HG02610 (cell line): ENCODE data around the gene NRG2.

Experiments
- ATAC-seq: cut with Tn5 transposase; IDR thresholded peaks from one replicate; pipeline ENCODE4 v1.9.1; 2021; ENCODE audit warnings: mild to moderate bottlenecking, moderate library complexity; ENCODE audit not compliant: unreplicated experiment

The NRG2 gene

DNA sequence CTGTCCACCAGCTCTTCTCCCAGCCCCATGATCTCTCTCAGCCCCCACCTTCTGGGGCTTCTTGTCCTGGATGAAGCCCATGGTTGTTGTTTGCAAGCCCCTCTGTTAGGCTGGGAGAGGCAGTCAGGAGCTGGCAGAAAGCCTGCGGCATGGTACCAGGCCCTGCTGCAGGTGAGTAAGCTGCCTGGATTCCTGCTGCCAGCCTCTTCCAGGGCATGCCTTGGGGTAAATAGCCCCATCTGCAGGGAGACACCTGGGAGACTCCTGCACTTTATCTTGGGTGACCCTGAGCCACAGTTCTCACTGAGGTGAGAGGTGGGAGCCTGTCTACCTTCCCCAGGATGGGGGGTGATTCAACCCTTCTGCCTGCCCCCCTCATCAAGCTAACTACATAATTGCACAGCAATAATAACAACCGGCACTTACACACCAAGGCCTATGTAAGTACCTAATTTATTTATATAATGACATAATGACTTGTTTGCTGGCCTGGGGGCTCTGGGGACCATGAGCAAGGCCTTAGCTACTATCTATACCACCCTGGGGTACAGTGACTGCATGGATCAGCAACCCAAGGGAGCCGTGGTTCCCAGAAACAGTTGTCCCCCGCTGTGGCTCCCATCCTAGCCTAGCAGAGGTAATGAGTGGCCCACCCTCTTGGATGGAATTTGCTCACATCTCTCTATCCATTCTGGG lies 131.5 kb downstream of the NRG2 start:
- ATAC-seq = no peak

DNA sequence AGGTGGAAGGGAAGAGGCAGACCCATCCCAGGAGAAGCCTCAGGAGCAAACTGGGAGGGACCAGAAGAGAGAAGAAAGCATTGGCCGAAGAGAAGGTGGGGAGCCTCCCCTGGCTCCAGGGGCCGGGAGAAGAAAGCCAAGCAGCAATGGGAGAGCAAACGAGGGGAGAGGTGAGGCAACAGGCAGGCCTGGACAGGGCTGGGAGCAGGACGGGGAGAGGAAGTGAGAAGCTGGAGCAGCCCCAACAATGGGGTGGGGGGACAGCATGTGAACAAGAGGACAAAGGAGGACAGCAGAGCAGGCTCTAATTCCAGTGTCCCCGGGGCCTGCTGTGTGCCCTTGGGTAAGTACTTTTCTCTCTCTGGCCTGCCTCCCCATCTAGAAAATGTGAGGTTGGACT lies 132.2 kb downstream of the NRG2 start:
- ATAC-seq = no peak

DNA sequence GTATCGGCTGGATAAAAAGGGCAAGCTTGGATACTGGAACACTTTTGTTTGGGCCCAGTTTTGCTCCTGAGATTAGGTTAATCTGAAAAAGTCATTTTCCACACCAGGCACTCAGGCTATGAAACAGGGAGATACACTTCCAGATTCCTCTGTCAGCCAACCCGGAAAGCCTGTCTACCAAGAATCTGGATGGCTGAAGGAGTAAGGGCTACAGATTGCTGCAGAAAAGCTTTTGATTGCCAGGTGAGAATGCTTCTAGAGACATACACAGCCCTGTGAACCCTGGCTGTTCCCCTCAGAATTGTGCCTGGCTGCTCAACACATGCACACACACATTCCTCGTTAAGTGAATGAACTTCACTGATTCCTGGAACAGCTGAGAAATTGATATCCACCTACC lies 133.1 kb downstream of the NRG2 start:
- ATAC-seq = no peak

DNA sequence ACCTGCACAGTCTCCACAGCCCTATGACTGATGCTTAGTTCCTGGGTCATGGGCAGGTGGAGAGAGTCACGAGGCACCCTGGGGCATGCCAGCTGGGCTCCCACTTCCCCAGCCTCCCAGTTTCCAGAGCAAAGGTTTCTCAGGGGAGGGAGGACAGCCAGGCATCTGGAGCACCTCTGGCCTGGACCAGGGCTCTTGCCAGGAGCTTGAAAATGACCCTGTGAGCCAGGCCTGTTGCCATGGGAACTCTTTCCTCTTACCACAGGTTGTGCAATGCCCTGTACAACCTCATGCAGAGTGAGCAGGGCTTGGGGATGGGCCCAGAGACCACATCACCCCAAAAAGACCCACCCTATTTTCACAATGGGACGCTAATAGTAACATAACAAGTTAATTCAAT lies 134.3 kb downstream of the NRG2 start:
- no peak for ATAC-seq

DNA sequence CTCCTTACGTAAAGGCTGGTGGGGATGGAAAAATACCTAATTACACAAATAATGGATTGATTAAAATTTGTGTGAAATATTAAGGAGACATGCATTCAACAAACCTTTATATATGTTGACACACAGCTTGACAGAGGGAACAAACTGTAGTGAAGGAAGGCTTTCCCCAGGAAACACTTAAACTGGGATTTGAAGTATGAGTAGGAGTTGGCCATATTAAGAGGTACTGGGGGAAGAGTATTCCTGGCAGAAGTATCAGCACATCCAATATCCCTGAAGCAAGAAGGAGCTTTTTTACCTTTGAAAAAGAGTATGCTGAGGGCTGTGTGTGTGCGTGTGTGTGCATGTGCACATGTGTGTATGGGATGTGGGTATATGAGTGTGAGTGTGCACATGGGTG lies 136.4 kb downstream of the NRG2 start:
- ATAC-seq = no peak

DNA sequence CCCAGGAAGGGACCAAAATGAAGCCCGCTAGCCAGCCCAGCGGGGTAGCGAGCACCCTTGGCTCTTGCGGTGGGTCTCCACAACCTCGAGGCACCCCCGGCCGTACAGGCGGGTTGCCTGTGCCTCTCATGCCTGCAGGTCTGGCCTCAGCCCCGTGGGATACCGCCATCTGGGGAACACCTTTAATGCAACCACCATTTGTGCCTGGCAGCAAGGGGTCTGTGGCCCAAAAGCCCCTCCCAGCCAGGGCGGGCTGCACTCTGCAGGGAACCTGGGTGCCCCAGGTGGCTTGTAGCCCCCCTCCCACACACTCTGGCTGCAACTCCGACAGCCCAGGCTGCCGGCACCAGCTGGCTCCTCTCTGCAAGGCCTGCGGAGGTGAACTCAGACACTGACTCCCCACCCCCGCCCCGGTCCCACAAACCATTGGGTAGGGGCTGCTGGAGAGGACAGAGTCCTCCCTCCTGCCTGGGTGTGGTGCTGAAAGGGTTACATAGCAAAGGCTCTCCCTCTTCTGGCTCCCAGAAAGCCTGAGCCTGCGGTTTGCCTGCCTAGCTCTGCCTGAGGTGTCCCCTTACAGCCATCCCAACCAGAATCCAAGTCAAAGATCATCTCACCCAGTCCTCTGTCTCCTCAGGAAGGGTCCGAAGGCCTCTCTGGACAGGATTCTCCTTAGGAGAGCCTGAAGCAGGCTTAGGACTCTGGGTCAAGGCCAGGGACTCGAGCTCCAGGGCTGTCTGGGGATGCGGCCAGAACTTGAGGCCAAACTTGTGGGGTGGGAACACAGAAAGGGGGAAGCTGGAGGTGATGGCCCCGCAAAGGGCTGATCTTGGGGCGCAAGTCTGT lies 138.1 kb downstream of the NRG2 start:
- ATAC-seq = no peak

DNA sequence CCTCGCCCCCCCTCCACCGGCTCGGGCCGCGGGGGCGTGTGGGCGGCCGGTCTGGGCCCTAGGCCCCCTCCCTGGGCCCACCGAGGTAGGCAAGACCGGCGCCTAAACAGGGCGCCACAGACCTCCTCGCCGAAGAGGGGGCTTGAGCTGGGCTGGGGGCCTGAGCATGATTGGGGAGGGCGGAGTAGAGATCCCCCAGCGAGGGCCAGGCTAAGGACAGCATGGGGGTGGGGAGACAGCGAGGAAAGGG lies 138.6 kb downstream of the NRG2 start:
- no peak for ATAC-seq

DNA sequence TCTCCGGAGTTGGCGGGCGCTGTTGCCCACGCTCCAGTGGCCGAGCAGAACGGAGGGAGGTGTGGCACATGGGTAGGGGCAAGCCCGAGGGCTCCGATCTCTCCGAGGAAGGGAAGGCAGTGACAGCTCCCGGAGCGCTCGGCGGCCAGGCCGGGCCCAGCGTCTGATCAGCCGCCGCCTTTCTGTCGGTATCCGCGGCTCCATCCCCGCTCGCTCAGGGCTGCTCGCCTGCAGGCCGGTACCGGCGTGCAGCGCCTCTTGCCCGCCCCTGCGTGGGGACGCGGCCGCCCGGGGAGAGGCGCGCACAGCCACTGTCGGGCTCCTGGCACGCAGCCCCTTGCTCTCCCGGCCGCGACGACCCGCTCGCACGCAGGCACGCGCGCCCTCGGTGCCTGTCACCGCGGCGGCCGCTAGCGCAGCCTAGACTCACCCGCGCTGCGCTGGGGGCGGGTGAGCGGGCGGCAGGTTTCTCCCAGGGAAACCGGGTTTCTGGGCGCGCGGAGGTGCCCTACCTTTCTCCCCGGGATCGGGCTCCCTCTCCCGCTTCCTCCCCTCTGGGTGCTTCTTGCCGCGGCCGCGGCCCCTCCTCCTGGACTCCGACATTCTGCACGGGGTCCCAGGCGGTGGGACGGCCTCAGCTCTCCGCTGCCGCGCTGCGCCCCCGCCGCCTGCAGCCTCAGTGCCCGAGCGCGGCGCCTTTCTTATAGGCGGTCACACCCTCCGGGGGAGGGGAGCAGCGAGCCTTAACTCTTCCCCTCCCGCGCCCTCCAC lies 139.1 kb downstream of the NRG2 start:
- ATAC-seq = peak; percentile 46

DNA sequence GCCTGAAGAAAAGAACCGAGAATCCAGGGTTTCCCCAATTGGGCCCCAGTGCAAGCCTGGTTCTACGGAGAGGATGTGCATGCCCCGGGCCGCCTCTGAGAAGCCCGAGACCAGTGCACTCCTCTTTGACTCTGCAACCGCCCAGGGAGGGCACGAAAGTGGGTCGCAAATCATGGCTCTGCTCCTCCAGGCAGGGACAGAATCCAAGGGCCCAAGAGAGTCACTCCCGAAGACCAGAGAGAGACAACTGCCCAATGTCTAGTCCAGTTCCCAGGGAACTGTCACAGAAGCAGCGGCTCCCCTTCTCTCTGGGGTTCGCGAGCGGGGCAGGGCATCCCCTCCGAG lies 139.7 kb downstream of the NRG2 start:
- peak; percentile 13 for ATAC-seq

DNA sequence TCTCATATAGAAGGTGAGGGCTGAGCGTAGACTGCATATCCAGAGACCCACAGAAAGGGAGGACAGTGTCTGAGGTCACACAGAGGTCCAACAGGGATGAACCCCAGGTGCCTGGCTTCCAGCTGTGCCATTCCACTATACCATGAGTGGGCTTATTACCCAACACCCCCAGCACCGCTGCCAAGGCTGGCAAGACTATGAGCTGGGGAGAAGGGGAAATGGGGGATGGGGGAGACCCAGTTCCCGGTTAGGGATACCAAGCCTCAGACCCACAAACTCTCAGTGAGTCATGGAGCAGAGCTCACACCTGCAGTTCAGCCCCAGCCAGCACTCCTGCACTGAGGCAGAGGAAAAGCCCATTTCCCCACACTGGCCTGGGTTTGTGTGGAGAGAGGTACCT lies 141.1 kb downstream of the NRG2 start:
- ATAC-seq = no peak

DNA sequence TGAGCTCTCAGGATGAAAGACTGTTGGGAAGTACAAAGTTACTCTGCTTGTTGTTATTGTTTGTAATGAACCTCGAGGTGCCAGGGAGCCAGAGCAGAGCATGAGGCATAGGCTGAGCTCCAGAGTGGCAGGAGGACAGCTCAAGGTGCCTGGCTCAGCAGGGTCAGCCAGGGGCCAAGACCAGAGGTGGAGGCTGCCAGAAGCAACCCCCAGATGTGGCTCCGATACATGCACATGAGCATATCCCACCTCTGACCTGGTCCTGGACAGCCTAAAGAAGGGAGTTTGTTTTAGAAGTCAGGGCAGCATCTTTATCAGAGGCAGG lies 141.9 kb downstream of the NRG2 start:
- no peak for ATAC-seq

DNA sequence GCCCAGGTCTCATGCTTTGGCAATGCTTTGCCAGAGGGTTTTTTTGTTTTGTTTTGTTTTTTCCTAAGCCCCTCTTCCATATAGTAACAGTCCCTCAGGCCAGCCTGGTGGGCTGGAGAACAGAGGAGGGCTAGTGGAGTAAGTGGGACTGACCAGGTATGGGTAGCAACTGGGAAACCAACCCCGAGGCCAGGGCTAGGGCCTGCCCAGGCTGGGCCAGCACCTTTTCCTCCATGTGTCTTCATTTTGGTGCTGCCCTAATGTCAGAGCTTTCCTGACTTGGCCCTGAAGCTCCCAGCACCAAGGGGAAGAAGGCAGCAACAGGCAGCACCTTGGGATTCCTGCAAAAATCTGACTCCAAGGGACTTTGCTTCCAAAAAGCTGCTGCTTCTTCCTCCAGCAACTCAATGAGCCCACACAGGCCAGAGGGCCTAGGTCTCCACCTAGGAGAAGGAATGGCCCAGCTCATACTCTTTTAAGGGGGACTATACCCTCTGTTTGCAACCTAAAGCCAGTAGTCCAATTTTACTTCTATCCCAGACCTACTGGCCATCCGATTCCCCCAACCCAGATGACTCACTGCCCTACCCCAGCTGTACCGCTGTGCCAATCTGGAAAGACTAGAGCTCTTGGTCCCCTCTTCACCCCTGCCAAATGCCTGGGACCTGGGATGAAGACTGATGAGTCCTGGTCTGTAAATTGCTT lies 142.4 kb downstream of the NRG2 start:
- ATAC-seq = no peak

DNA sequence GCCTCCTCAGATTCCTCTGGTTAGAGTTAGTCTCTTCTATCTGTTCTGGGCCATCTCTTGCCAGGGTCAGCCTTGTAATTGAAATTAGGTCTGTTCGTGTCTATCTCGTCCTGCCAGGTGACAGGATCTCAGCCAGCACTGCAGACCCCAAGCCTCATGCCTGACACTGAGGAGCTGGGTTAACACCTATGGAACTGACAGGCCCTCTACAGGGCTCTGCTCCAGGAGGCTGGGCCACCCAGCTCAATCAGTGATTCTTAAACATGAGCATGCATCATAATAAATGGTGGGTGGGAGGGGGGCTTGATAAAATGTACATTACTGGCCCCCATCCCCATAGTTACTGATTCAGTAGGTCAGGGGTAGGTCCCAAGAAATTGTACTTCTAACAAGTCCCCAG lies 144.1 kb downstream of the NRG2 start:
- ATAC-seq = no peak

DNA sequence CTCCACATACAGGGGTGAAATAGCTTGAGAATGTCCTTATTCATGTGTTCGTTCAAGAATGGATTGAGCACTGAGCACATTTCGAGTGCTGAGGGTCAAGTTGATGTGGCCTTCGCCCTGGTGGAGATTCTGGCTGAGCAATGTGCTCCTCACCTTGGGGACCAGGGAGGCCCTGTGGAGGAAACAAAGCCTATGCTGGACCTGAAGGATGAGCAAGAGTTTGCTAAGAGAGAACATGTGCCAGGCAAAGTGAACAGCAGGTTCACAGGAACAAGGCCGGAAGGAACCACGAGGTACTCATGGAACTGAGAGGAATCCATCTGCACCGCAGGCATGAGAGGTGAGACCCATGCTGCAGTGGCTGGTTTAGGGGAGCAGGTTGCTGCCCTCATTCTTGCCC lies 145.1 kb downstream of the NRG2 start:
- no peak for ATAC-seq

DNA sequence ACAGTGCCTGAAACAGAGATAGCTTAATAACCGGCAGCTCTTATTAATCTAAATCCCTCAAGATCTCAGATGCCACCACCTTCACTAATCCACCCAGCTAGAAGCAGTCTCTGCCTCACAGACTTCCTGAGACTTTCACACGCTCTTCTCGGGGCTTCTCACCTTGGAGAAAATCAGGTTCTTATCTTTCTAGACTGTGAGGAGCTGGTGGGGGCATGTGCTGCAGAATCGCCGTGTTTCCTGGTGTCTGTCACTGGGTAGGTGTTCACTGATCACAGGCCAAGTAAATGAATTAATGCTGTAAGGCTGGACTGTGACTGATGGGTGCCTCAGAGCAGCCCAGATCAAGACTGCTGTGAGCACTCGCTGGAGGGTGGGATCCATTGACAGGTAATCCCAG lies 145.8 kb downstream of the NRG2 start:
- ATAC-seq = no peak

DNA sequence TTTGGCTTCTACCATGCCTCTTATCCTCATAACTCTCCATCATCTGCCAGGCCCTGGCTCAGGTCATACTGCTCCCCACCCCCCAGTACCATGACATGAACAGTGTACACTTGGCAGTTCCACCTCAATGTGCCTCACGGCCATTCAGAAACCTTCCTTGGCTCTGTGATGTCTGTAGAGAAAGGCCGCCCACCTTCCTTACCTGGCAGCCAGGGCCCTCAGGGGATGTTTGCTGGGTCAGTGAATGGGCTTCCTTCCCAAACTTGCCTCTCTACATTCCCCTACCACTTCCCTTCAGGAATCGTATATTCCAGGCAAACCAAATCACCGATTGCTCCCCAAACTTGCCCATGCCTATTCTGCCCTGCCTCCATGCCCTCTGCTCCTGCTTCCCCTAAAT lies 146.4 kb downstream of the NRG2 start:
- no peak for ATAC-seq

DNA sequence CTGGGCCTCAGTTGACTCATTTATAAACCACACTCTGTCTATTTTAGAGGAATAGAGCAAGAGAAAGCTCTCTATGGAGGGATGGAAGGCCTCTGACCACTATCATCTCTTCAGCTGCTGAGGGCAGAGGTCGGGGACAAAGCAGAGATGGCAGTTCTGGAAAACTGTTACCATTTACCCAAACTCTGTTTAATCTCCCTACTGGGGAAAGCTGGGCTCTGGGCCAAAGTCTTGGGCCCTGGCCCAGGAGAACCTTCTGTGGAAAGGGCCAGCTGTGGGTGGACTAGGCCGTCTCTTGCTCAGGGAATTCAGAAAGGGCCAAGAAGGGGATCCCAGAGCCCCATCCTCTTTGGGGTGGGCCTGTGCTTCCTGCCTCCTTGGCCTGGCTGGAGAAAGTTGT lies 147.5 kb downstream of the NRG2 start:
- ATAC-seq = no peak

DNA sequence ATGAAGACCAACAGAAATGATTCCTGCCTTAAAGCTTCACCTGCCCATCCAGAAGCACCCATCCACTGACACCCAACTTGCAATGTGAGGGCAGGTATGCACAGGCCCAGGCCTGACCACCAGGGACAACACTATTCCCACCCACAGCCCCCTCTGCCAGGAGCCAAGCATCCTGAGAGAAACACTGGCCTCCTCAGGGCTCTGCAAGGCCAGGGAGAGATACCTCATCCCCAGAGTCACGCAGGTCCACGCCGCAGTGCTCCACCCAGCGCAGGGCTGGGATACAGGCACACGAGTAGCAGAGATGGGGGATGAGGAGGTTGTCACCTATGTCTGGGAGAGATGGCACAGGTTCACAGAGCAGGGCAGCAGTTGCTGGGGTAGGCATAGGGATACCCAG lies 148.1 kb downstream of the NRG2 start:
- no peak for ATAC-seq

DNA sequence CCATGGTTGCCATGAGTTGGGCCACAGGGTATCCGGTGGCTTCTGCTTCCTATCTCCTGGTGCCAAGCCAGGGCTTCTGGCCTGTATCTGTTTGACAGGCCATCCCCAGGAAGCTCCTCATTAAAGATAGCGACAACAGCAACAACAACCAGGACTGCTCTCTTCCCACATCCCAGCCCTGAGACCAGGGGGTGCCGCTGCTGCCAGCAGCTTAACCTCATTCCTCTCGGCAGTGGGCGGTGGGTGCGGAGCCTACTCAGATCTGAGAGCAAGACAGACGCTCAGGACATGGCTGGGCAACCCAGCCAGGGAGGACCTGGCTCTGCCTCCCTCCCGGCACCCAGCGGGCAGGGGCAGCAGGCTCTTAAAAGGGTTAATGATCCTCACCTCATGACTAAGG lies 149.2 kb downstream of the NRG2 start:
- ATAC-seq = no peak

DNA sequence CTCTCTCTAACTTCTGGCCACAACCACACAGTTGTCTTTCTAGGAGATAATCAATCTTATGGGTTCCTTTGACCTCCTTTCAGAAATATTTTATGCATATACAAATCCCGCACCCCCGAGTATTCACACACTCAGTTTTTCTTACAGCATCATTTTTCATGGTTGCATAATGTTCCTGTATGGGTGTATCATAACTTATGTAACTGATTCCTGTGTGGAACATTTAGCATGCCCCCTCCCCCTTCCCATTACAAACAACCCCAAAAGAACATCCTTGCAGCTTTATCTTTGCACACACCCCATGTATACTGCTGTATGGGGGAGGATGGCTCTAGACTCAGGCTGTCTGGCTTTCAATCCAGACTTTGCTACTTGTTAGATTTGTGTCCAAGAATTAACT lies 153.7 kb downstream of the NRG2 start:
- ATAC-seq = no peak

DNA sequence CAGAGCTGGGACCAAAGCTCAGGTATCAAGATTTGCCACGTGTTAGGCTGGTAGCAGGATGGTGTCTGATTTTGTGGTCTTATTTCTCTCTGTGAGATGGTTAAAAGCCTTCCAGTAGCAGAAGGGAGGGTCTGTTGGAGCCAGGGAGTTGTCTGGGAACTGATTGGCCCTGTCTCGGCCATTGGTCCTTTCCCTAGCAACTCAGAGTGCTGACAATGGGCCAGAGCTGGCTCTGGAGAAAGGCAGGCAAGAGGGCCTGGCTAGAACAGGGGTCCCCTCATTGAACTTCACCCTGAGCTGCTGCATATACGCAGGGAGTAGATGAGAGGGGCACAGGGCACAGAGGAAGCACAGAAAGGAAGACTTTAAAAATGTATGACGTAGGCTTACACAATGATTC lies 154.7 kb downstream of the NRG2 start:
- no peak for ATAC-seq

DNA sequence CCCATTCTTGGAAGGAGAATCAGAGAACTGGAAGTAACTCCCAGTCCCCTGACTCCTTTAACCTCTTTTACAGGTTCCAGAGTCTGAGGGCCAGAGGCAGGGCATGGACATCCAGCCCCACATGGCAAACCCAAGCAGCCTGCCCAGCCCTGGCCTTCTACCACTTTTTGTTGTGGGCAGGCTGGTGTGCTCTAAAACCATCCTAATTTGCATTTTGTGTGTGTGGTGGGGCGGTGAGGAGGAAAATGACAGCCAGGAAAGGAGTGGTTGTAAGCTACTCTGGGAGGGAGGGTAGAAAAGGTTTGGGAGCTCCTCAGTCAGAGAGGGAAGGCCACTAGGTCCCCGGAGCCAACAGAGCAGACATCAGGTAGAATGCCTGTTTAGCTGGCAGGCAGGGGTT lies 156.9 kb downstream of the NRG2 start:
- ATAC-seq = no peak
